ENCODE data around the gene PAPOLB.
"Not testable (repeated sequence)": the region's sequence is repeated elsewhere in the genome, so short reads cannot be mapped to it uniquely, and the experiment has no call there.

The PAPOLB gene

GRCh38 chr7:4861673-4862072, at the start of gene PAPOLB:
Gene PAPOLB, minus strand, starts transcription at chr7:4862030. Its CDS starts 220 bp downstream, at chr7:4861810.
- no peak for DNase-seq (ENCODE audit: low spot score)

GRCh38 chr7:4911111-4911828, 49.4 kb upstream of the PAPOLB start:
- no peak for DNase-seq (ENCODE audit: low spot score)

- no peak for DNase-seq (ENCODE audit: low spot score)
These were observed 44.9 kb upstream of the PAPOLB start for GRCh38 chr7:4906682-4907081.

GRCh38 chr7:4905171-4905570, 43.3 kb upstream of the PAPOLB start:
- DNase-seq (ENCODE audit: low spot score): no peak

- DNase-seq (ENCODE audit: low spot score): no peak
These were observed 42.5 kb upstream of the PAPOLB start for GRCh38 chr7:4904346-4904745.

- no peak for DNase-seq (ENCODE audit: low spot score)
These were observed 33.9 kb upstream of the PAPOLB start for GRCh38 chr7:4895766-4896165.

- DNase-seq (ENCODE audit: low spot score): no peak
These were observed 32.7 kb upstream of the PAPOLB start for GRCh38 chr7:4894482-4894881.

- no peak for DNase-seq (ENCODE audit: low spot score)
These were observed 32.2 kb upstream of the PAPOLB start for GRCh38 chr7:4893929-4894475.

- DNase-seq (ENCODE audit: low spot score): not testable (repeated sequence)
These were observed 31.4 kb upstream of the PAPOLB start for GRCh38 chr7:4893188-4893587.

GRCh38 chr7:4891522-4891921, 29.7 kb upstream of the PAPOLB start:
- not testable (repeated sequence) for DNase-seq (ENCODE audit: low spot score)

GRCh38 chr7:4889682-4890081, 27.9 kb upstream of the PAPOLB start:
- DNase-seq (ENCODE audit: low spot score): no peak

GRCh38 chr7:4888161-4888560, 26.3 kb upstream of the PAPOLB start:
- no peak for DNase-seq (ENCODE audit: low spot score)

GRCh38 chr7:4886671-4887070, 24.8 kb upstream of the PAPOLB start:
- no peak for DNase-seq (ENCODE audit: low spot score)

GRCh38 chr7:4885317-4885807, 23.5 kb upstream of the PAPOLB start:
- DNase-seq (ENCODE audit: low spot score): no peak

- no peak for DNase-seq (ENCODE audit: low spot score)
These were observed 22.3 kb upstream of the PAPOLB start for GRCh38 chr7:4884164-4884563.

GRCh38 chr7:4883372-4884144, 21.7 kb upstream of the PAPOLB start, which contains the start of gene RADIL:
Gene RADIL, minus strand, starts transcription at chr7:4883716. Its CDS starts 5,577 bp downstream, at chr7:4878139.
- peak; percentile 98 for DNase-seq (ENCODE audit: low spot score)

- no peak for DNase-seq (ENCODE audit: low spot score)
These were observed 21.2 kb upstream of the PAPOLB start for GRCh38 chr7:4883033-4883371.

- peak; percentile 88 for DNase-seq (ENCODE audit: low spot score)
These were observed 20.6 kb upstream of the PAPOLB start for GRCh38 chr7:4882169-4883032.

GRCh38 chr7:4880218-4880617, 18.4 kb upstream of the PAPOLB start:
- DNase-seq (ENCODE audit: low spot score): no peak

GRCh38 chr7:4879396-4880081, 17.7 kb upstream of the PAPOLB start:
- DNase-seq (ENCODE audit: low spot score): no peak
